LHCN-M2 (cell line): Measurements from ENCODE around the gene FER. TPM values are rescaled to one million over a fixed set of nuclear protein-coding genes. Genes with fewer than 3 reads are reported as not detected.
A peak's percentile ranks its signal among the peaks of the same experiment; 100 is the strongest.
"Not testable (repeated sequence)": the region's sequence is repeated elsewhere in the genome, so short reads cannot be mapped to it uniquely, and the experiment has no call there.

Experiments used
- DNase-seq: peaks from one replicate; pipeline ENCODE4 v3.0.0-alpha.2; 2012; ENCODE audit warnings: low read depth
- total RNA-seq: library from RNA; depleted of rRNA; stranded (reverse); fragments of >200 nt; gene quantifications from 2 replicates; pipeline ENCODE4 v1.2.3, GENCODE V29; 2014

Gene FER
- total RNA-seq, 1 experiment from 2014 or later, result 11.8 TPM

- no peak for DNase-seq
These were observed 365.9 kb downstream of the FER start for GRCh38 chr5:109113608-109114007.

- no peak for DNase-seq
These were observed 373.5 kb downstream of the FER start for GRCh38 chr5:109121225-109121624.

GRCh38 chr5:109125755-109126429 lies 378.2 kb downstream of the FER start:
- DNase-seq, result peak; percentile 70

- DNase-seq, result no peak
These were observed 378.8 kb downstream of the FER start for GRCh38 chr5:109126481-109126880.

- no peak for DNase-seq
These were observed 389.2 kb downstream of the FER start for GRCh38 chr5:109136906-109137305.

- DNase-seq, result peak; percentile 28
These were observed 393.8 kb downstream of the FER start for GRCh38 chr5:109141222-109142200.

- no peak for DNase-seq
These were observed 395.3 kb downstream of the FER start for GRCh38 chr5:109143031-109143430.

GRCh38 chr5:109145139-109145538 lies 397.4 kb downstream of the FER start:
- DNase-seq, result no peak

- no peak for DNase-seq
These were observed 398.9 kb downstream of the FER start for GRCh38 chr5:109146591-109146990.

- DNase-seq, result no peak
These were observed 404.9 kb downstream of the FER start for GRCh38 chr5:109152565-109152964.

GRCh38 chr5:109155625-109156024 lies 407.9 kb downstream of the FER start:
- no peak for DNase-seq

GRCh38 chr5:109156885-109157284 lies 409.2 kb downstream of the FER start:
- no peak for DNase-seq

GRCh38 chr5:109160468-109160867 lies 412.8 kb downstream of the FER start:
- DNase-seq, result no peak

- peak; percentile 67 for DNase-seq
These were observed 414.4 kb downstream of the FER start for GRCh38 chr5:109161914-109162683.

- DNase-seq, result peak; percentile 82
These were observed 415.6 kb downstream of the FER start for GRCh38 chr5:109163336-109163735.

- no peak for DNase-seq
These were observed 416.3 kb downstream of the FER start for GRCh38 chr5:109164001-109164400.

- no peak for DNase-seq
These were observed 419.9 kb downstream of the FER start for GRCh38 chr5:109167586-109167985.

- DNase-seq, result no peak
These were observed 420.5 kb downstream of the FER start for GRCh38 chr5:109168151-109168550.

GRCh38 chr5:109170629-109171350 lies 423.1 kb downstream of the FER start:
- DNase-seq, result no peak

GRCh38 chr5:109171437-109172073 lies 423.9 kb downstream of the FER start:
- DNase-seq, result not testable (repeated sequence)
